K562 (cell line): ENCODE data around the gene MGAT5. TPM values are rescaled to one million over a fixed set of nuclear protein-coding genes. Genes with fewer than 3 reads are reported as not detected.

ENCODE experiments used
- ATAC-seq: fragments of 200-7000 bp; cut with Tn5 transposase; 3 replicates; pipeline ENCODE4 v1.9.1; 2020; ENCODE audit warnings: moderate library complexity
- BruUV-seq: library from RNA; stranded (reverse); fragments of 400-500 nt; replicated peaks from 2 replicates; lab custom pipeline; 2021; lab: Mats Ljungman, UMichigan
- CTCF ChIA-PET: fragments of 300-600 bp; formaldehyde crosslinking; extraction: SDS; loops from one replicate; lab custom pipeline; 2021; ENCODE audit warnings: low intra/inter-chr PET ratio; lab: Yijun Ruan, JAX
- POLR2A ChIA-PET: fragments of 300-600, 350-650 bp; sonication (Branson Sonifier 250); formaldehyde crosslinking; extraction: SDS; loops from one replicate; lab custom pipeline; 2021; ENCODE audit warnings: antibody characterized with exemption, inconsistent platforms; lab: Yijun Ruan, JAX
- DNase-seq, 4 experiments: peaks; one replicate each; pipeline versions ENCODE4 v3.0.0 to v3.0.0-alpha.2; 2011 to 2018; ENCODE audit warnings: low spot score in 3 of 4, mixed read lengths in 3 of 4; ENCODE audit errors: extremely low read depth in 1 of 4
- FAIRE-seq: peaks from 2 replicates; lab custom pipeline; 2011; peaks lifted over from hg19 to GRCh38; lab: Jason Lieb, UNC
- H2AFZ ChIP-seq: 2 replicates; pipeline ENCODE4 v1.6.0; 2011; ENCODE audit warnings: low read depth, low read length, control low read depth, inconsistent platforms
- H3K27ac ChIP-seq: fragments of 200-600 bp; 3 replicates; pipeline ENCODE4 v1.8.0; 2011; ENCODE audit warnings: low read depth, mild to moderate bottlenecking, control low read depth, inconsistent platforms, low read length, moderate library complexity, mixed read lengths; ENCODE audit errors: extremely low read depth
- H3K27me3 ChIP-seq, 2 experiments: fragments of 300-600 bp in 1 of 2; 2 replicates in 1 of 2; 3 replicates in 1 of 2; pipeline versions ENCODE4 v1.6.0 to v1.8.0; 2011; ENCODE audit warnings: inconsistent platforms in 2 of 2, low read length in 2 of 2, mild to moderate bottlenecking in 1 of 2, mixed read lengths in 1 of 2, moderate library complexity in 1 of 2; ENCODE audit not compliant: control insufficient read depth in 2 of 2, insufficient read depth in 2 of 2
- H3K36me3 ChIP-seq: fragments of 300-600 bp; 3 replicates; pipeline ENCODE4 v1.8.0; 2011; ENCODE audit warnings: mild to moderate bottlenecking, low read length, inconsistent platforms; ENCODE audit not compliant: control insufficient read depth, insufficient read depth
- H3K4me1 ChIP-seq, 2 experiments: fragments of 200-600 bp in 1 of 2; replicated peaks in 1 of 2; 2 replicates in 1 of 2; 3 replicates in 1 of 2; pipeline versions ENCODE4 v1.5.1 to v1.8.0; 2011; ENCODE audit warnings: inconsistent platforms in 2 of 2, low read length in 2 of 2, mild to moderate bottlenecking in 1 of 2, mixed read lengths in 1 of 2, moderate library complexity in 1 of 2; ENCODE audit not compliant: control insufficient read depth in 2 of 2, insufficient read depth in 2 of 2
- H3K4me2 ChIP-seq: 2 replicates; pipeline ENCODE4 v1.6.1; 2011; ENCODE audit warnings: low read length, control low read depth, inconsistent platforms, mixed read lengths; ENCODE audit not compliant: insufficient read depth
- H3K4me3 ChIP-seq: fragments of 200-600 bp; sonication (generic), shearing (Covaris generic); 2 replicates; pipeline ENCODE4 v1.5.1; 2016; ENCODE audit warnings: control low read depth, inconsistent platforms
- H3K79me2 ChIP-seq: fragments of 200-600 bp; 3 replicates; pipeline ENCODE4 v1.8.0; 2011; ENCODE audit warnings: low read length, inconsistent platforms; ENCODE audit not compliant: control insufficient read depth, insufficient read depth
- H3K9ac ChIP-seq, 2 experiments: 2 replicates each; pipeline versions ENCODE4 v1.6.0 to v1.6.1; 2011; ENCODE audit warnings: low read depth in 2 of 2, low read length in 2 of 2, control low read depth in 1 of 2, inconsistent platforms in 1 of 2, mild to moderate bottlenecking in 1 of 2, mixed read lengths in 1 of 2; ENCODE audit not compliant: insufficient read depth in 1 of 2
- H3K9me1 ChIP-seq: one replicate; pipeline ENCODE4 v1.6.0; 2011; ENCODE audit warnings: inconsistent platforms, mild to moderate bottlenecking, low read length, moderate library complexity; ENCODE audit not compliant: control insufficient read depth, insufficient read depth
- H3K9me3 ChIP-seq: replicated peaks from 2 replicates; pipeline ENCODE4 v1.5.1; 2011; ENCODE audit warnings: low read depth, low read length, inconsistent platforms; ENCODE audit not compliant: control insufficient read depth, insufficient read depth
- H4K20me1 ChIP-seq: replicated peaks from 2 replicates; pipeline ENCODE4 v1.6.1; 2011; ENCODE audit warnings: low read length, inconsistent platforms, mixed read lengths; ENCODE audit not compliant: control insufficient read depth, insufficient read depth
- CBFA2T2 ChIP-seq: fragments of 450-650 bp; conservative IDR thresholded peaks from 2 replicates; pipeline ENCODE4 v1.6.1; 2017; ENCODE audit warnings: mild to moderate bottlenecking
- CEBPG ChIP-seq, 3 experiments: fragments of 200-800 bp in 1 of 3; sonication (Bioruptor generic) in 1 of 3; sonication (generic) in 1 of 3; formaldehyde crosslinking in 1 of 3; IDR thresholded peaks in 2 of 3; conservative IDR thresholded peaks in 1 of 3; 2 replicates each; pipeline versions ENCODE4 v1.6.1 to v1.8.0; 2016 to 2022; ENCODE audit warnings: missing compliant biosample characterization in 2 of 3, missing genetic modification characterization in 2 of 3, mild to moderate bottlenecking in 1 of 3, missing genetic modification reagents in 1 of 3
- CHCHD3 ChIP-seq: fragments of 250-450 bp; sonication (Bioruptor Pico); IDR thresholded peaks from 2 replicates; pipeline ENCODE4 v2.1.2; 2022; ENCODE audit warnings: mild to moderate bottlenecking
- CSDE1 ChIP-seq, 2 experiments: fragments of 450-650 bp; IDR thresholded peaks; 2 replicates each; pipeline ENCODE4 v1.6.1; 2016; ENCODE audit warnings: mild to moderate bottlenecking in 1 of 2
- ERF ChIP-seq: fragments of 450-650 bp; formaldehyde crosslinking; IDR thresholded peaks from 2 replicates; pipeline ENCODE4 v1.4.0; 2020; ENCODE audit warnings: mild to moderate bottlenecking, mixed read lengths
- HEY1 ChIP-seq: fragments of 250-450 bp; sonication (Bioruptor Pico); IDR thresholded peaks from 2 replicates; pipeline ENCODE4 v1.5.0; 2020; ENCODE audit warnings: mild to moderate bottlenecking, moderate library complexity, borderline replicate concordance
- MCM2 ChIP-seq: fragments of 450-650 bp; IDR thresholded peaks from 2 replicates; pipeline ENCODE4 v1.6.1; 2017; ENCODE audit warnings: low read depth, mild to moderate bottlenecking
- MEF2D ChIP-seq: conservative IDR thresholded peaks from 2 replicates; pipeline ENCODE4 v1.6.1; 2016; ENCODE audit warnings: low read depth, missing genetic modification characterization, missing compliant biosample characterization
- NCOA4 ChIP-seq: fragments of 450-650 bp; IDR thresholded peaks from 2 replicates; pipeline ENCODE4 v1.6.1; 2018; ENCODE audit warnings: mild to moderate bottlenecking; ENCODE audit not compliant: partially characterized antibody
- NRF1 ChIP-seq, 2 experiments: fragments of 450-650 bp; IDR thresholded peaks in 1 of 2; conservative IDR thresholded peaks in 1 of 2; 2 replicates each; pipeline ENCODE4 v1.6.1; 2014; ENCODE audit warnings: mild to moderate bottlenecking in 2 of 2
- SMC3 ChIP-seq: conservative IDR thresholded peaks from 2 replicates; pipeline ENCODE4 v1.6.1; 2011; ENCODE audit warnings: low read depth, low read length, improper control_type of control experiment; ENCODE audit not compliant: insufficient read depth
- SRSF9 ChIP-seq: fragments of 200-400 bp; formaldehyde crosslinking; IDR thresholded peaks from 2 replicates; pipeline ENCODE4 v1.6.1; 2017; ENCODE audit warnings: low read depth, low read length, borderline replicate concordance
- WGBS: fragments of 100-300 bp; shearing (Covaris generic); methylation state at CpG from one replicate; pipeline ENCODE4 v1.1.6; 2016; ENCODE audit warnings: low coverage, mixed read lengths; ENCODE audit not compliant: insufficient coverage; ENCODE audit errors: missing lambda C conversion rate; 5-methylcytosine and 5-hydroxymethylcytosine counted together
- in situ Hi-C: fragments of 300-500 bp; cut with MboI; formaldehyde crosslinking; loops from 4 replicates; pipeline ENCODE4 v1.15.0; 2018; ENCODE audit warnings: inconsistent platforms, mixed read lengths
- intact Hi-C: fragments of 100-400 bp; cut with micrococcal nuclease; formaldehyde crosslinking; loops from 2 replicates; pipeline ENCODE4 v1.14.2; 2022
- polyA plus RNA-seq, 8 experiments: library from polyadenylated mRNA; depleted of rRNA in 4 of 8; stranded (reverse) in 5 of 8; unstranded in 3 of 8; fragments of >200 nt; fragmentation: Nextera tagmentation in 2 of 8; fragmentation: Illumina TruSeq in 1 of 8; extraction: Ambion mirVana in 2 of 8; extraction: Trizol in 1 of 8; gene quantifications; 2 replicates each; pipeline versions ENCODE4 v1.2.1 to v1.2.3, GENCODE V29; 2011 to 2014; ENCODE audit warnings: inconsistent platforms in 1 of 8, missing spikeins in 1 of 8
- total RNA-seq, 7 experiments: library from RNA; depleted of rRNA in 6 of 7; stranded (reverse); fragments of >200 nt in 6 of 7; fragmentation: Illumina TruSeq in 2 of 7; extraction: Trizol in 2 of 7; gene quantifications; 2 replicates each; pipeline versions ENCODE4 v1.2.1 to v1.2.3, GENCODE V29; 2011 to 2021; ENCODE audit warnings: low replicate concordance in 1 of 7
- TF ChIP-seq, protein P1 (sequence below): fragments of 250-450 bp; sonication (Bioruptor Pico); IDR thresholded peaks from 2 replicates; pipeline ENCODE4 v1.9.0; 2021; ENCODE audit warnings: mild to moderate bottlenecking, inconsistent platforms
- TF ChIP-seq, protein P2 (sequence below): fragments of 450-650 bp; conservative IDR thresholded peaks from 2 replicates; pipeline ENCODE4 v1.6.1; 2016; ENCODE audit warnings: missing genetic modification characterization, low read depth, mild to moderate bottlenecking, missing compliant biosample characterization, moderate library complexity

MGAT5 gene
- total and polyA plus RNA-seq, 9 of the 15 experiments (the other 6 are each of a cell fraction or from before 2014, with no cell fraction given), result 1.6 to 18.6 (median 11.1) TPM

DNA sequence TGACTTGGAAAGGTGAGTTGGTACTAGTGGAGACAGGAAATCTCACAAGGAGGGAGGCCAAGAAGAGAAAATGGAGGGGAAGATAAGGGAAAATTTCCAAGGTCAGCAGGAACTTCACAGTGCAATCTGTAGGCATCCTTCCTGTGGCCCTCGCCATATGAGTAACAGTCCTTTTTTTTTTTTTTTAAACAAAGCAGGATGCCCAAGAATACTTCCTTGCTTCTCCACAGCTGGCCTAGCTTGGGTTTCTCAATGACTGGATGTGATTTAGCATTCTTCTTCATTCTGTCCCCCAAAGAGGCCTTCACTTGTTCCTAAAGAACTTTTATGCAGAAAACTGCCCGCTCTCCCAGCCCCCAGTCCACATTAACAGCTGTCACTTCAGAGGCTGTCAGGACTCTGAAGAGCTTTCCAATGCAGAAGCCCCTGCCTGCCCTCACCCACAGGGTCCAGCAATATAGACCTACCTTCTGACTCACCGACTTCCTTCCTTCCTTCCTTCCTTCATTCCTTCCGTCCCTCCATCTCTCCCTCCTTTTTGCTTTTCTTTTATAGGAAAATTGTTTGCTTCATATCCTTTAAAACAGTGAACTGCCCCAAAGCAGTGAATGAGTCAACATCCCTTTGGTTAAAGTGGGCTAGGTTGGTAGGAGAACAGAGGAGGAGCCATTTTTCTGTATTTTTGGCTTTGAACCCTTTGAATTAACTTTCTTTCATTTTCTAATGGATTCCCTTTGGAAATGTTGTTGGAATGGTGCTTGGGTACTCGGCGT, 172.0 kb downstream of the MGAT5 start:
- no peaks in the 10 kb centered on the region for H4K20me1 ChIP-seq
- H3K4me3 ChIP-seq, result no peak overlapping the region
- CTCF ChIA-PET, result no interaction called here
- no TSS peak for BruUV-seq
- H3K4me1 ChIP-seq, result no peaks in the 10 kb centered on the region
- no peaks in the 10 kb centered on the region for H3K79me2 ChIP-seq
- DNase-seq (no peak), FAIRE-seq (no peak), ATAC-seq (no peak)
- H3K27me3 ChIP-seq, result no peaks in the 10 kb centered on the region
- H3K36me3 ChIP-seq, result peaks cover 6% of the 10 kb centered on the region; the same call in 2 of the 3 replicates
- intact Hi-C loops (no loop called here), in situ Hi-C loops (no loop called here)
- H2AFZ ChIP-seq, result no peak overlapping the region
- H3K4me2 ChIP-seq, result no peak overlapping the region
- H3K9me3 ChIP-seq, result no peaks in the 10 kb centered on the region
- TF ChIP-seq SRSF9 (no peak), HEY1 (CRISPR knock-in tag) (no peak), MCM2 (no peak), CHCHD3 (CRISPR knock-in tag) (no peak), ERF (CRISPR knock-in tag) (no peak), CSDE1 (IDR thresholded peaks at IDR 0.05) (no peak), NCOA4 (no peak), CBFA2T2 (no peak), SMC3 (no peak), MEF2D (no peak), CEBPG (CRISPR knock-in tag; IDR thresholded peaks at IDR 0.05) (no peak), CEBPG (tag; conservative IDR thresholded peaks at IDR 0.05 in 1 of 2, IDR thresholded peaks at IDR 0.05 in 1 of 2) (no peak), NRF1 (conservative IDR thresholded peaks at IDR 0.05 in 1 of 2, IDR thresholded peaks at IDR 0.05 in 1 of 2) (no peak)
- TF ChIP-seq, protein P1, sequence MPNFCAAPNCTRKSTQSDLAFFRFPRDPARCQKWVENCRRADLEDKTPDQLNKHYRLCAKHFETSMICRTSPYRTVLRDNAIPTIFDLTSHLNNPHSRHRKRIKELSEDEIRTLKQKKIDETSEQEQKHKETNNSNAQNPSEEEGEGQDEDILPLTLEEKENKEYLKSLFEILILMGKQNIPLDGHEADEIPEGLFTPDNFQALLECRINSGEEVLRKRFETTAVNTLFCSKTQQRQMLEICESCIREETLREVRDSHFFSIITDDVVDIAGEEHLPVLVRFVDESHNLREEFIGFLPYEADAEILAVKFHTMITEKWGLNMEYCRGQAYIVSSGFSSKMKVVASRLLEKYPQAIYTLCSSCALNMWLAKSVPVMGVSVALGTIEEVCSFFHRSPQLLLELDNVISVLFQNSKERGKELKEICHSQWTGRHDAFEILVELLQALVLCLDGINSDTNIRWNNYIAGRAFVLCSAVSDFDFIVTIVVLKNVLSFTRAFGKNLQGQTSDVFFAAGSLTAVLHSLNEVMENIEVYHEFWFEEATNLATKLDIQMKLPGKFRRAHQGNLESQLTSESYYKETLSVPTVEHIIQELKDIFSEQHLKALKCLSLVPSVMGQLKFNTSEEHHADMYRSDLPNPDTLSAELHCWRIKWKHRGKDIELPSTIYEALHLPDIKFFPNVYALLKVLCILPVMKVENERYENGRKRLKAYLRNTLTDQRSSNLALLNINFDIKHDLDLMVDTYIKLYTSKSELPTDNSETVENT, result no peak
- TF ChIP-seq, protein P2, sequence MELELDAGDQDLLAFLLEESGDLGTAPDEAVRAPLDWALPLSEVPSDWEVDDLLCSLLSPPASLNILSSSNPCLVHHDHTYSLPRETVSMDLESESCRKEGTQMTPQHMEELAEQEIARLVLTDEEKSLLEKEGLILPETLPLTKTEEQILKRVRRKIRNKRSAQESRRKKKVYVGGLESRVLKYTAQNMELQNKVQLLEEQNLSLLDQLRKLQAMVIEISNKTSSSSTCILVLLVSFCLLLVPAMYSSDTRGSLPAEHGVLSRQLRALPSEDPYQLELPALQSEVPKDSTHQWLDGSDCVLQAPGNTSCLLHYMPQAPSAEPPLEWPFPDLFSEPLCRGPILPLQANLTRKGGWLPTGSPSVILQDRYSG (tag), result no peak
- POLR2A ChIA-PET, result no interaction called here
- H3K9ac ChIP-seq, result no peak overlapping the region
- H3K9me1 ChIP-seq, result peaks cover 4% of the 10 kb centered on the region
- 70% methylated on average over 5 of the region's 6 CpGs for WGBS
- no peak overlapping the region for H3K27ac ChIP-seq
